ENCODE measurements around the gene ZNF579.

The ZNF579 gene, protein sequence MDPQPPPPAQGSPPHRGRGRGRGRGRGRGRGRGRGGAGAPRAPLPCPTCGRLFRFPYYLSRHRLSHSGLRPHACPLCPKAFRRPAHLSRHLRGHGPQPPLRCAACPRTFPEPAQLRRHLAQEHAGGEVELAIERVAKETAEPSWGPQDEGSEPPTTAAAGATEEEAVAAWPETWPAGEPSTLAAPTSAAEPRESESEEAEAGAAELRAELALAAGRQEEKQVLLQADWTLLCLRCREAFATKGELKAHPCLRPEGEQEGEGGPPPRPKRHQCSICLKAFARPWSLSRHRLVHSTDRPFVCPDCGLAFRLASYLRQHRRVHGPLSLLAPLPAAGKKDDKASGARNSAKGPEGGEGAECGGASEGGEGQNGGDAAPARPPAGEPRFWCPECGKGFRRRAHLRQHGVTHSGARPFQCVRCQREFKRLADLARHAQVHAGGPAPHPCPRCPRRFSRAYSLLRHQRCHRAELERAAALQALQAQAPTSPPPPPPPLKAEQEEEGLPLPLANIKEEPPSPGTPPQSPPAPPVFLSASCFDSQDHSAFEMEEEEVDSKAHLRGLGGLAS

DNA sequence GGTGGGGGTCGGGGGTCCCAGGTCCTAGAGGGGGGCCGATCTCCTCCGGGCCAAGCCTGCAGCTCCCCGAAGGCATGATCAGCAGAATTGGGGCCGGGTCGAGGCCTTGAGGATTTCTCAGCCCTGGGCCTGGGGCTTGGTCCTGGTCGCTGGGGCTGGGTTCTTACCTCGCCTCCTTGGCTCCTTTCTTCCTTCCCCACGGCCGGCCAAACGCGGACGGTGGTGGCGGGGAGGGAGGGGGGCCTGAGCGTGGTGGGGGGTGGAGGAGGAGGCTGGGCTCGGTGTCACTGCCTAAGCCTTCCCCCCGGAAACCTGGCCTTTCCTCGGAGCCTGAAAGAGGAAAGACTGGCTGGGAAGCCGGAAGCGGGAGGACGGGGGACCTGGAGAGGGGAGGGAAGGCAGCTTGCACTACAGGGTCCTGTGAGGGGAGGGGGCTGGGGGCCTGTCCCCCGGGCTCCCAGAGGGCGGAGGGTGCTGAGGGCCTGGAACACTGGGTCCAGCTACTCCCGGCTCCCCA, at the start of gene ZNF579:
TSS of gene ZNF579 (minus strand) at position 221 of the 517 bp plus-strand sequence. CDS start 1,209 bp downstream, outside the sequence.
- DNase-seq (ENCODE audit: low spot score) = peak; percentile 56

GRCh38 chr19:55626350-55626749, 45.7 kb upstream of the ZNF579 start:
- peak; percentile 82 for DNase-seq (ENCODE audit: low spot score)

- no peak for DNase-seq (ENCODE audit: low spot score)
These were observed 44.3 kb upstream of the ZNF579 start for GRCh38 chr19:55625004-55625326.

DNA sequence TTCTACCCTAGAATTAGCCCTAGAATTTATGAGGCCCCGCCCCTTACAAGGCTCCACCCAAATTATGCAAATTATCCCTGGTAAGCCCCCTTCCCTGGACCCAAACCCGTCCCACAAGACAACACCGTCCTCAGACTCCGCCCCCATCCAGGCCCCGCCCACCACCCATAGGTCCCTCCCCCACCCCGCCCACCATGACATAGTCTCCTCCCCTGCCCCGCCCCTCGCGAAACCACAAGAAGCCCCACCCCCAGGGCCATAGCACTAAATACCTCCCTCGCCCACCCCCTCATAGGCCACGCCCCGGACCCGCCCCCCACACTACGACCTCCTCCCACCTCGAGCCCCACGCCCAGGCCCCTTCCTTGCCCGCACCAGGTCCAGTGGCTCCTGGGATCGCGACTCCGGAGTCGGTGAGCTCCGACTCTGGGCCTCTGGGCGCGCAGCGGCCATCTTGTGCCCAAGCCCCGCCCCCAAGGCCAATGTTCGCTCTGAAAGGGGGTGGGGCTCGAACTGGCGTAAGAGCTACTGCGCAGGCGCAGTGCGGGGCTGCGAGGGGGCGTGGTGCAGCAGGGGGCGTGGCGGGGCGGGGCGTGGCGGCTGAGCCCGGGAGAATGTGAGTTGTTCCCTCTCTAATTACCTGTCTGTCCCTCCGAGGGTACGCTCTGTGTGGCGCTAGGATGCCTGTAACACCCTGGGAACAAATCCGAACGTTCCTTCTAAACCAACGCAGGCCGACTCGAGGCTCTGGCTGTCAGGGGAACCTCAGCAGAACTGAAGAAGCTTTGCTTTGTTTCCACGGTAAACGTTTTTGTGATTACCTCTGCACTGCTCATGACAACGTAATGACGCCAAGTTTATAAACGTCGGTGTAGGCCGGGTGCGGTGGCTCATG, 43.7 kb upstream of the ZNF579 start, which contains the start of gene ZNF784:
TSS of gene ZNF784 (minus strand) at position 458 of the 895 bp plus-strand sequence. CDS start at position 453, 5 bp downstream.
- DNase-seq (ENCODE audit: low spot score) = peak; percentile 92

DNA sequence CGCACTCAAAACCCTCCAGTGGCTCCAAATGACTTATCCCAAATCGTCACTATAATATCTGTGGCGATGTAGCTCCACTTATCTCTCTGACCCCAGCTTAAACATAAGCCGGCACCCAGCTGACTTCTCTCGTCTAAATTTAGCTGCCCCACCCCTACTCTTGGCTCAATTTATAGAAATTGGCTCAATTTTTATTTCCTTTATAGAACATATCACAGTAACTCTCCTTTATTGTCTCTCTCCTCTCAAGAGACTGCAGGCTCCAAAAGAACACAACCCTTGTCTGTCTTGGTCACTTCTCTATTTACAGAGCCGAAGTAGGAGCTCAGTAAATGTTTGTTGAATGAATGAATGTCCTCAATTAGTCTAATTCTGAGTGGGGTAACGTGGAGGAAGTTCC, 42.9 kb upstream of the ZNF579 start:
- DNase-seq (ENCODE audit: low spot score) = no peak

DNA sequence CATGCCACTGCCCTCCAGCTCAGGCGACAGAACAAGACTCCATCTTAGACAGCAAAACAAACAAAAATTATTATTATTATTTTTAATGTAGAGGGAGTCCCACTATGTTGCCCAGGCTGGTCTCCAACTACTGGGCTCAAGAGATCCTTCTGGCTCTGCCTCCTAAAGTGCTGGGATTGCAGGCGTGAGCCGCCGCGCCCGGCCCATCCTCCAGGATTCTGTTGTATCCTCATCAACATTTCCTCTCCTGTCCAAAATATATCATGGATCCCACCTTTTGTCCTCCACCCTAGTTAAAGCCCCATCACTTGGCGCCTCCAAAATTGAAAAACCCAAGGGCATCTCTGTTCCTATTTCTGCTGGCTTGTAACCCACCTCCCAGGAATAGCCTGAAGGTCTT, 42.5 kb upstream of the ZNF579 start:
- no peak for DNase-seq (ENCODE audit: low spot score)

GRCh38 chr19:55622242-55622969, 41.8 kb upstream of the ZNF579 start:
- DNase-seq (ENCODE audit: low spot score) = no peak

DNA sequence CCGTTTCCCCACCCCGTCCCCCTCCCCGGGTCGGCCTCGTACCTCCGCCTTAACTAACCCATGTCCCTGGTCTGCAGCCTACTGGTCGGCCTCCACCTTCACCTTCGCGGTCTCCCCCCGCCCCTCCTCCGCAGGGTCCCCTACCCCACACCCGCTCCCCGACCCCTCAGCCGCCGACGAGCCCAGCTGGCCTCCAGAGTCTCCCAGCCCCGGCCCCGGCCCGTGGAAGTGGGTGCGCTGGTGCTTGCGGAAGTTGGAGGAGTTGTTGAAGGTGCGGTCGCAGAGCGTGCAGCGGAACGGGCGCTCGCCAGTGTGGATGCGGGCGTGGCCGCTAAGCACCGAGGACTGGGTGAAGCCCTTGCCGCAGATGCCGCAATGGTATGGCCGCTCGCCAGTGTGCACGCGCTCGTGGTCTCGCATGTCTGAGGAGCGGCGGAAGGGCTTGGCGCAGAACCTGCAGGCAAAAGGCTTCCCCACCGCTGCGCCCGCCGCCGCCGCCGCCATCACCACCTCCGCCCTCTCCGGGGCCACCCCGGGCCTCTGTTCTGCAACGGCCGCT, 41.1 kb upstream of the ZNF579 start:
- no peak for DNase-seq (ENCODE audit: low spot score)

- no peak for DNase-seq (ENCODE audit: low spot score)
These were observed 40.6 kb upstream of the ZNF579 start for GRCh38 chr19:55621205-55621672.

DNA sequence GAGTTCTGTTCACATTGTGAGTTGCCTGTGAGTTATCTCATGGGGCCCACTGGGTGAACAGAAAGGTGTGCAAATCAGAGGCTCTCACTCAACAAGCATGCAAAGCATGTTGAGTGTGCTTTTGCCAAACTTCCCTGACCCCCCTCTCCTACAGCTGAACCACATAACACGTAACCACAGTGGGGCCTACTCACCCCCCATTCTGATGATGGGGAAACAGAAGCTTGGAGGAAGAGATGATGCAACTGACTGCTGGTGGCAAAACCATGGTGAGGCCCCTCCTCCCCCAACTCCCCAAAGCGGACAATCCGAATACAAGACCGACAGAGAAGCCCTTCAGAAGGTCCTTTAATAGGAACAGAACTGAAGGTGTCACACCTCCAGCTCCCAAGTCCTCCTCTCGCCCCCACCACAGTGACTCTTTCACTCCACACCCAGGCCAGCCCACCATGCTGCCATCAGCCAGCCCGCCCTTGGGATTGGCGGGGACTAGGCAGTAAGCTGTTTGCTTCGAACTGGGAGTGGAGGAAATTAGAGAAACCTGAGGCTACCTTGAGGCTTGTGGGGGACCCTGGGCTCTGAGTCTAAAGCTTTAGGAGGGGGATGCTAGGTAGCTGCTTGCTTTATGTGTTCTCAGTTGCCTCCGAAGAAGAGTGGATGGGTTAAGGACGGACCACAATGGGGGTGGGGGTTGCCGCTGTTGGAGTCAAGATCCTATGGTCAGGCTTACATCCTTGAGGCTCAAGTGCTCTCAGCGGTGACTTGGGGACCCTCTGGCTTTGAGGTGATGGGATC, 40.0 kb upstream of the ZNF579 start:
- DNase-seq (ENCODE audit: low spot score) = peak; percentile 13

DNA sequence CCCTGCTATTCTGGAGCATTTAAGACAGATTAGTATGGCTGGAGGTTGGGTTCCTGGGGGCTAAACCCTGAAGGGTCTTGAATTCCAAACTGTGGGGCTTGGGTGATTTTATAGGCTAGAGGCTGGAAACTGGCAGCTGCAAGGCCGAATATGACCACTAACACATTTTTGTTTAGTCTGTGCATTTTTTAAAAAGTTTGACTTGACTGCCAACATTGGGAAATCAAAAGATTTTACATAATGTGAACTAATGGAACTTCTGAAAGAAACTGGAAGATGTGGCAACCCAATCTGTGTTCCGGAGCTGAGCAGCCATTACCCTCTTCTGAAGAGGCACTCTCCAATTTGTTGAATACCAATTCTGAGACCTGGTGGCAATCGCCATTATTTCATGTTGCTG, 38.6 kb upstream of the ZNF579 start:
- no peak for DNase-seq (ENCODE audit: low spot score)

DNA sequence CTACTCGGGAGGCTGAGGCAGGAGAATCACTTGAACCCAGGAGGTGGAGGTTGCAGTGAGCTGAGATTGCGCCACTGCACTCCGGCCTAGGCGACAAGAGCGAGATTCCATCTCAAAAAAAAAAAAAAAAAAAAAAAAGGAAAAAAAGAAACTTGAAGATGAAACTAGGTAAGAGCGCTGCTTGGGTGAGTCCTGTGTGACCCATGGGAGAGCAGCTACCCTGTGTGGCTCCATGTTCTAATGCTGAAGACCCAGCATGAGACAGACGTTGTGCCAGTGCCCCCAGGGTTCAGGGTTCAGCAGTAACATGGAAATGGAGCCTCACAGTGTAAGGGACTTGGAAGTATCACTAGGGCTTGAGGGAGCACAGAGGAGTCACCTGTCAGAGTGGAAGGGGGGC, 37.8 kb upstream of the ZNF579 start:
- DNase-seq (ENCODE audit: low spot score) = no peak

DNA sequence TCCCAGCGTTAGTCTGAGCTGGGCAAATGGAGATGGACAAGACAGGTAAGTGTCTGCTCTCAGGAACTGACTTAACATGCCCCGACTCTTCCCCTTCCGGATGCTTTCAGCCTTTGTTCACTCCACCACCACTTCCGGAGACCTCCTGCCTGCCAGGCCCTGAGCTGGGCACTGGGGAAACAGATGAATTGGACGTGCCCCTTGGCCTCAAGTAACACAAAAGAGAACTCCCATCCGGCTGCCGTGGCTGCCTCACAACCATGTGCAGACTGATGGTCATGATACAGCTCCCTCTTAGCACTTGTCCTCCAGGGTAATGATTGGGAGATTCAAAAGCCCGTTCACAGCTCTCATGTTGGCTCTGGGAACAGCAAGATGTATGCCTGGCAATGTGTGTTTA, 36.8 kb upstream of the ZNF579 start:
- DNase-seq (ENCODE audit: low spot score) = no peak

- DNase-seq (ENCODE audit: low spot score) = no peak
These were observed 35.8 kb upstream of the ZNF579 start for GRCh38 chr19:55616395-55616875.

- no peak for DNase-seq (ENCODE audit: low spot score)
These were observed 35.1 kb upstream of the ZNF579 start for GRCh38 chr19:55615543-55616394.

- DNase-seq (ENCODE audit: low spot score) = no peak
These were observed 34.3 kb upstream of the ZNF579 start for GRCh38 chr19:55614711-55615542.

- no peak for DNase-seq (ENCODE audit: low spot score)
These were observed 33.5 kb upstream of the ZNF579 start for GRCh38 chr19:55613930-55614710.

GRCh38 chr19:55613396-55613795, 32.7 kb upstream of the ZNF579 start:
- DNase-seq (ENCODE audit: low spot score) = no peak

Measured in CD4-positive, alpha-beta T cell treated with Interleukin-6 at 100 ng/mL for 8 hours (primary cell).